ENCODE results near the gene PICALM.

The PICALM gene, protein sequence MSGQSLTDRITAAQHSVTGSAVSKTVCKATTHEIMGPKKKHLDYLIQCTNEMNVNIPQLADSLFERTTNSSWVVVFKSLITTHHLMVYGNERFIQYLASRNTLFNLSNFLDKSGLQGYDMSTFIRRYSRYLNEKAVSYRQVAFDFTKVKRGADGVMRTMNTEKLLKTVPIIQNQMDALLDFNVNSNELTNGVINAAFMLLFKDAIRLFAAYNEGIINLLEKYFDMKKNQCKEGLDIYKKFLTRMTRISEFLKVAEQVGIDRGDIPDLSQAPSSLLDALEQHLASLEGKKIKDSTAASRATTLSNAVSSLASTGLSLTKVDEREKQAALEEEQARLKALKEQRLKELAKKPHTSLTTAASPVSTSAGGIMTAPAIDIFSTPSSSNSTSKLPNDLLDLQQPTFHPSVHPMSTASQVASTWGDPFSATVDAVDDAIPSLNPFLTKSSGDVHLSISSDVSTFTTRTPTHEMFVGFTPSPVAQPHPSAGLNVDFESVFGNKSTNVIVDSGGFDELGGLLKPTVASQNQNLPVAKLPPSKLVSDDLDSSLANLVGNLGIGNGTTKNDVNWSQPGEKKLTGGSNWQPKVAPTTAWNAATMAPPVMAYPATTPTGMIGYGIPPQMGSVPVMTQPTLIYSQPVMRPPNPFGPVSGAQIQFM
- total RNA-seq = 142 to 161 (median 145) reads per million in 3 donors

DNA sequence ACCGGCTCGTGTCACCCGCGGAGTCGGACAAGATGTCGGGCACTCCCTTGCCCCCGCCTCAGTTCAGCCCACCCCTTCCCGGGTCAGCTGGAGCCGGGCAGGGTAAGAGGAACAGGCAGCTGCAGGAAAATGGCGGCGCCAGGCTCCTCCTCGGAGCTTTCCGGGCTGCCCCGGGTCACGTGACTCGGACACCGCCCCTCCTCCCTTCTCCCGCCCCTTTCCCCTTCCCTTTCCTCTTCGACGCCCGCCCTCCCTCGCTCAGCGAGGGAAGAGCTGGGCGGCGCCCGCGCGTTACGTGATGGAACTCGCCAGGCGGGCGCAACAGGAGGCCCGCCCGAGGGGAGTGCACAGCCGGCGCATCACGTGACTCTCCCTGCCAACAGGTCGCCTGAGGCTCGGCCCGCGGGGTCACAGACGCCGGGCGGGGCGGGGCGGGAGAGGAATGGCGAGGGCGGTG is at the start of gene PICALM:
PICALM (minus strand) TSS at position 134 of the 457 bp plus-strand sequence. CDS start 304 bp downstream, outside the sequence.
- H3K4me3 ChIP-seq (ENCODE audit: insufficient read depth, low read depth, low read length, poor library complexity, severe bottlenecking) = peak within 1 kb of the TSS; percentile 85
- no peaks in the 10 kb centered on the region for H3K27me3 ChIP-seq (replicated peaks; ENCODE audit: control insufficient read depth, insufficient read depth, low read length, poor library complexity, severe bottlenecking)
- peaks cover 4% of the 10 kb centered on the region for H3K4me1 ChIP-seq (ENCODE audit: control insufficient read depth, insufficient read depth, low read length, poor library complexity, severe bottlenecking)
- H3K9me3 ChIP-seq (ENCODE audit: control insufficient read depth, low read length) = no peaks in the 10 kb centered on the region
- DNase-seq = peak; percentile 92 to 96 (median 95)
- peak within 1 kb of the TSS; percentile 88 for H3K27ac ChIP-seq (ENCODE audit: insufficient read depth, low read length, poor library complexity, severe bottlenecking)
- H3K36me3 ChIP-seq (ENCODE audit: control insufficient read depth, insufficient read depth, low read length) = no peaks in the 10 kb centered on the region

DNA sequence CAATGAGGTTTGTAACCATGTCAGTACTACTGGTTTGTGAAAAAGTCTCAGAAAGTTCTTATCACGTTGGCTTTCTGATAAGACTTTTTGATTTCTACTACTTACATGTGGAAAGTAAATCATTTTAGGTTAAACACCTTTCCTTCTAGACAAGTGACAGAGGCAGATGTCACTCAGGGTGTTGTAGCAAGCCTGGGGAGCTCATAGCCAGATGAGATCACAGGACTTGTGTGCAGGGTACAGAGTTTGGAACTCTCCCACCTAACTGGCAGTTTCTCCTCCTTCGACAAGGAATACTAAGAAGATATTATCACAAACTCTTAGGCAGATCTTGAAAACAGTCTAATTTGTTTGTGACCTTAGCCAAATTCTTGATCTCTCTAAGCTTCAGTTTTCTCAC is 49.4 kb upstream of the PICALM start:
- DNase-seq = no peak

DNA sequence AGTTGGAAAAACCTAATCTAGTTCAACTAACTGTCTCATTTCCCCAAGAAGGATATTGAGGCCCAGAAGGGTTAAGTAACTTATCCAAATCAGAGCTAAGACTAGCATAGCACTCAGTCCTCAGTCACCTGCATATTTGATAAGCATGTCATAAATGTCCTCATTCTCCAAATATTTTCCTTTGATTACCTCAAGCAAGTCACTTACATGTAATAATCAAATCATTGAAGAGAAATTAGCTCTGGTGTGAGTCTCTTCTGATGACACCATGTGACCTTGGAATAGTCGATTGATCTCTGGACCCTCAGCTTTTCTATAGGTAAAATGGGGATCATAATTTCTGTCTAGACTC is 48.8 kb upstream of the PICALM start:
- peaks cover 4% of the 10 kb centered on the region for H3K4me1 ChIP-seq (ENCODE audit: control insufficient read depth, insufficient read depth, low read length, poor library complexity, severe bottlenecking)
- no peaks in the 10 kb centered on the region for H3K36me3 ChIP-seq (ENCODE audit: control insufficient read depth, insufficient read depth, low read length)
- no peaks in the 10 kb centered on the region for H3K9me3 ChIP-seq (ENCODE audit: control insufficient read depth, low read length)
- no peaks in the 10 kb centered on the region for H3K27me3 ChIP-seq (replicated peaks; ENCODE audit: control insufficient read depth, insufficient read depth, low read length, poor library complexity, severe bottlenecking)
- H3K4me3 ChIP-seq (ENCODE audit: insufficient read depth, low read depth, low read length, poor library complexity, severe bottlenecking) = no peak overlapping the region
- H3K27ac ChIP-seq (ENCODE audit: insufficient read depth, low read length, poor library complexity, severe bottlenecking) = no peak overlapping the region
- DNase-seq = no peak

More for the DNA sequence above, 49.4 kb upstream of the PICALM start:
- Histone ChIP-seq H3K9me3 (ENCODE audit: control insufficient read depth, low read length) (no peaks in the 10 kb centered on the region), H3K4me3 (ENCODE audit: insufficient read depth, low read depth, low read length, poor library complexity, severe bottlenecking) (no peak overlapping the region), H3K27ac (ENCODE audit: insufficient read depth, low read length, poor library complexity, severe bottlenecking) (no peak overlapping the region), H3K36me3 (ENCODE audit: control insufficient read depth, insufficient read depth, low read length) (no peaks in the 10 kb centered on the region), H3K27me3 (replicated peaks; ENCODE audit: control insufficient read depth, insufficient read depth, low read length, poor library complexity, severe bottlenecking) (no peaks in the 10 kb centered on the region), H3K4me1 (ENCODE audit: control insufficient read depth, insufficient read depth, low read length, poor library complexity, severe bottlenecking) (peaks cover 4% of the 10 kb centered on the region)

DNA sequence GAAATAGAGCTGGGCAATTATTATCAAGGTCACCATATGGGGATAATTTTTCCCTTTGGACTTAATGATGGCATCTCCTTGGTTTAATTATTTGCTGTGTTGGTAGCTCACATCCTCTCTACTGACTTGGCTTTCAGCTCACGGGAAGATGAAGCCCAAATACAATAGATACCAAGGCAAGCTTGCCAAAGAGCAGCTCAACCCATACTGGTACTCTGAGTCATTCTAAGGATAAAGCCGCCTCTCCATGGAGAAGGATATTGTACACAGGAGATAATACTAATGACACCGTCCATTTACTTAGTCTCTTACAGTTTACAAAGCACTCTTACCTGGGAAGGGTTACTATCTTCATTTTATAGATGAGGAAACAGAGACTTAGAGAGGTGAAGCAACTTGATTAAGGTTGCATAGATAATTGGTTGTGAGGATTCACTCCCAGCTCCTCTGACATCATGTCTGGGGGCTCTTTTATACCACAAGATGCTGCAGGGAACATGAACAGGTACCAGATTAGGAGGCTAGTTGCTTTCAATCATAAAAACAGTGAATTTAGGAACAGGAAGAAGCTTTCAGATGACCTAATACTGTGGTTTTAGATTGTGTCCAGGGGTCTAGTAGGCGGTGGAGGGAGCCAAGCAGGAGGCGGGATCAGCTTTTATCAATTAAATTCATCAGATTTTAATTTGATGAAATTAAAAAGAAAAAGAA is 48.3 kb upstream of the PICALM start:
- H3K36me3 ChIP-seq (ENCODE audit: control insufficient read depth, insufficient read depth, low read length) = no peaks in the 10 kb centered on the region
- H3K27ac ChIP-seq (ENCODE audit: insufficient read depth, low read length, poor library complexity, severe bottlenecking) = no peak overlapping the region
- H3K9me3 ChIP-seq (ENCODE audit: control insufficient read depth, low read length) = no peaks in the 10 kb centered on the region
- peaks cover 4% of the 10 kb centered on the region for H3K4me1 ChIP-seq (ENCODE audit: control insufficient read depth, insufficient read depth, low read length, poor library complexity, severe bottlenecking)
- no peak overlapping the region for H3K4me3 ChIP-seq (ENCODE audit: insufficient read depth, low read depth, low read length, poor library complexity, severe bottlenecking)
- no peak for DNase-seq
- no peaks in the 10 kb centered on the region for H3K27me3 ChIP-seq (replicated peaks; ENCODE audit: control insufficient read depth, insufficient read depth, low read length, poor library complexity, severe bottlenecking)

DNA sequence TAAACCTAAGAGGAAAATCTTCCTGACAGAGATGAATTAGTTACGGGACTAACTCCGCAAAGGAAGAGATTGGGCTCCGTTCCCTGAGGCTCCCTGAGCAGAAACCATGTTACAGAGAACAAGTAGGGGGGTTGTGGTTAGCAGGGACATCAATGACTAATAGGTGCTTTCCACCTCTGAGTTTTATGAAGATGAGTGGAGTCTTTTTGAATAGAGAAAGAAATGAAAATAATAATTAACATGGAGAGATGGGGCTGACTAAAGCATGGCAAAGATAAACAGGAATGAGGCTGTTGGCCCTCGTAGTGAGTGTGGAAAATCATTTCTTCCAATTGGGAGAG is 47.5 kb upstream of the PICALM start:
- no peak overlapping the region for H3K27ac ChIP-seq (ENCODE audit: insufficient read depth, low read length, poor library complexity, severe bottlenecking)
- peak; percentile 2 to 13 (median 10) for DNase-seq
- H3K9me3 ChIP-seq (ENCODE audit: control insufficient read depth, low read length) = no peaks in the 10 kb centered on the region
- no peak overlapping the region for H3K4me3 ChIP-seq (ENCODE audit: insufficient read depth, low read depth, low read length, poor library complexity, severe bottlenecking)
- H3K4me1 ChIP-seq (ENCODE audit: control insufficient read depth, insufficient read depth, low read length, poor library complexity, severe bottlenecking) = peaks cover 4% of the 10 kb centered on the region
- H3K36me3 ChIP-seq (ENCODE audit: control insufficient read depth, insufficient read depth, low read length) = no peaks in the 10 kb centered on the region
- H3K27me3 ChIP-seq (replicated peaks; ENCODE audit: control insufficient read depth, insufficient read depth, low read length, poor library complexity, severe bottlenecking) = no peaks in the 10 kb centered on the region

DNA sequence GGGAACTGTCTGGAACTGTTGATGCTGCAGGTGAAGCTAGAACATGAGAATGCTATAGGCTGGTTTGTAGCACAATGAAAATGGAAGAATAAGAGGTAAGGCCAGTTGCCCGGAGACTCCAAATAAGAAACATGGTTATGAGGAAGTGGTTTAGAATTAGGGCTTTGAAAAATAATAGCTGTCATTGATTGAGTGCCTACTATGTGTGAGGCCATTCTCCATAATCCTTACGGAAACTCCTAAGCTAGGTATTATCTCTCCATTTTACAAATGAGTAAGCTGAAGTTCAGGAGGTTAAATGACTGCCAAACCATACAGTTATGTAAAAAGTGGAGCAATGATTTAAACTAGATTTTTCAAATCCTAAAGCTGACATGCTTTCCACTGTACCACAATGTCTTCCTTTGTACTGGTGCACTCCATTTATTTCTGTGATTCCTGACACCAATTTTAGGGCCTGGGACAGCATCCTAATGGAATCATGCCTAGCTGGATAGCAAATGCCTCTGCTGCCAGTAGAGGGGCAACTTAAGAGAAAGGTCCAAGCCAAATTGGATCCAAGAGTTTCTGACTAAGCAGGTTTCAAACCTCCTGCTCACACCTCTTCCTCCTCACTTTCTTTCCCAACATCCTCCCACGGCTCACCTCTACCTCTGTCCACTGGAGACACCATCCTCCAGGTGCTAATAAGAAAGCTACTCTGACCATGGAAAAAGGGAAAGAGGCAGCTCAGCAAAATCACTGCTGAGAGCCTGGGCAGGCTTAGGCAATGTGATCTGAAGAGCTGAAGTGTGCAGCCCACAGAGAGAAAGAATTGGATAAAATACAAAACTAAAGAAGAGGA is 46.9 kb upstream of the PICALM start:
- H3K36me3 ChIP-seq (ENCODE audit: control insufficient read depth, insufficient read depth, low read length) = no peaks in the 10 kb centered on the region
- H3K9me3 ChIP-seq (ENCODE audit: control insufficient read depth, low read length) = no peaks in the 10 kb centered on the region
- DNase-seq = no peak
- H3K4me3 ChIP-seq (ENCODE audit: insufficient read depth, low read depth, low read length, poor library complexity, severe bottlenecking) = no peak overlapping the region
- H3K27ac ChIP-seq (ENCODE audit: insufficient read depth, low read length, poor library complexity, severe bottlenecking) = no peak overlapping the region
- peaks cover 4% of the 10 kb centered on the region for H3K4me1 ChIP-seq (ENCODE audit: control insufficient read depth, insufficient read depth, low read length, poor library complexity, severe bottlenecking)
- no peaks in the 10 kb centered on the region for H3K27me3 ChIP-seq (replicated peaks; ENCODE audit: control insufficient read depth, insufficient read depth, low read length, poor library complexity, severe bottlenecking)

DNA sequence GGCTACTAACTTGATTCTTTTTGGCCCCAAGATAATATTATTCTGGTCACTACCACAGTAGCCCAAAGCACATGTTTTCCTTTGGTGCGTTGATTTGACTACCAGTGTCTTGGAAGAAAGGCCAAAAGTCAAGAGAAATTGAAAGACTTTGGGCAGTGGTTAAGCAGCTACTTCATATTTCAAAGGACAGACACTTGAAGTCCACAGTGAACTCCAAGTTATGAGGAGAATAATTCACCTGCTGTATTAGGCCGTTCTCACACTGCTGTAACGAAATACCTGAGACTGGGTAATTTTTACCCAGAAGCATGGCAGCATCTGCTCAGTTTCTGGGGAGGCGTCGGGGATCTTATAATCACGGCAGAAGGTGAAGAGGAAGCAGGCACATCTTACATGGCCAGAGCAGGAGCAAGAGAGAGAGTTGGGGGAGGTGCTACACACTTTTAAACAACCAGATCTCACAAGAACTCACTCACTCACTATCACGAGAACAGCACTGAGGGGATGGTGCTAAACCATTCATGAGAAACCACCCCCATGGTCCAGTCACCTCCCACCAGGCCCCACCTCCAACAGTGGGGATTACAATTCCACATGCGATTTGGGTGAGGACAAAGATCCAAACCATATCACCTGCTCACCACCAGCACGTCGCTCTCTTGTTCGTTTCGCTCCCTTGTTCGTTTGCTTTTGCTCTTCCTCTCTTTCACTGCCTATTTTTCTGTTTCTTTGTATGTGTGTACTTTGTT is 40.2 kb upstream of the PICALM start:
- DNase-seq = no peak
- H3K9me3 ChIP-seq (ENCODE audit: control insufficient read depth, low read length) = no peaks in the 10 kb centered on the region
- no peaks in the 10 kb centered on the region for H3K36me3 ChIP-seq (ENCODE audit: control insufficient read depth, insufficient read depth, low read length)
- H3K4me1 ChIP-seq (ENCODE audit: control insufficient read depth, insufficient read depth, low read length, poor library complexity, severe bottlenecking) = no peaks in the 10 kb centered on the region
- no peak overlapping the region for H3K27ac ChIP-seq (ENCODE audit: insufficient read depth, low read length, poor library complexity, severe bottlenecking)
- H3K27me3 ChIP-seq (replicated peaks; ENCODE audit: control insufficient read depth, insufficient read depth, low read length, poor library complexity, severe bottlenecking) = no peaks in the 10 kb centered on the region
- no peak overlapping the region for H3K4me3 ChIP-seq (ENCODE audit: insufficient read depth, low read depth, low read length, poor library complexity, severe bottlenecking)

DNA sequence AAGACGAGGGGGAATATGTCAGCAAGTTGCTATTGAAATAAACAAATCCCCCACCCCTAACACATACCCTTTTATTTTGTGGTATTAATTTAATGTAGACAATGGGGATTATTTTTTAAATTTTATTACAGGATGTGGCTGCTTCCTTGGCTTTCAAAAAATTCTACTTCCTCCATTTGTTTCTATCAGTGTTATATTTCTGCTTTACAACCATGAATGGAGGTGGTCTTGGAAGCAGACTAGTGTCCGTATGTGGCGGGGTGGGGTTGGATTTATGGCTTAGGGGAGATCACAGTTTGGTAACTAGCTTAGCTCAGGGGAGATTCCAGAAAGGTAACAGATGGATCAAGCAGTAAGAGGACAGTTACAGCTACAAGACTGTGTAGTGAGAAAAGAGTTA is 39.3 kb upstream of the PICALM start:
- H3K27ac ChIP-seq (ENCODE audit: insufficient read depth, low read length, poor library complexity, severe bottlenecking) = no peak overlapping the region
- H3K36me3 ChIP-seq (ENCODE audit: control insufficient read depth, insufficient read depth, low read length) = no peaks in the 10 kb centered on the region
- H3K4me1 ChIP-seq (ENCODE audit: control insufficient read depth, insufficient read depth, low read length, poor library complexity, severe bottlenecking) = no peaks in the 10 kb centered on the region
- no peak for DNase-seq
- no peak overlapping the region for H3K4me3 ChIP-seq (ENCODE audit: insufficient read depth, low read depth, low read length, poor library complexity, severe bottlenecking)
- H3K9me3 ChIP-seq (ENCODE audit: control insufficient read depth, low read length) = no peaks in the 10 kb centered on the region
- H3K27me3 ChIP-seq (replicated peaks; ENCODE audit: control insufficient read depth, insufficient read depth, low read length, poor library complexity, severe bottlenecking) = no peaks in the 10 kb centered on the region

DNA sequence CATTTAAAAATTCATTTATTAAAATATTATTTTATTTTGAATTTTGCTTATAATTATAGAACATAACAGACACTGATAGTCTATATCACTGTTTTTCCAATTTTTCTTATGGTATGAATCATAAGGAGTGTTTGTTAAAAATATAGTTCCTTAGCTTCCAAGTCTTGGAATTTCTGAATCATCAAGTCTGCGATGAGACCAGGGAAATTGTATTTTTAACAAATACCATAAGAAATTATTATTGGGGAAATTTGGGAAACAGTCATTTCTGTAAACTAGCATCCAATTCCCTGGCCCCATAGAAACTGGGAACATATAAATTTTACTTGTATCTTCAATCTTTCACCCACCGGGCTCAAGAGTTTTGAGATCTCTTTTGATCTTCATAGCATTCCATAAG is 38.0 kb upstream of the PICALM start:
- Histone ChIP-seq H3K36me3 (ENCODE audit: control insufficient read depth, insufficient read depth, low read length) (no peaks in the 10 kb centered on the region), H3K4me3 (ENCODE audit: insufficient read depth, low read depth, low read length, poor library complexity, severe bottlenecking) (no peak overlapping the region), H3K27me3 (replicated peaks; ENCODE audit: control insufficient read depth, insufficient read depth, low read length, poor library complexity, severe bottlenecking) (no peaks in the 10 kb centered on the region), H3K4me1 (ENCODE audit: control insufficient read depth, insufficient read depth, low read length, poor library complexity, severe bottlenecking) (no peaks in the 10 kb centered on the region), H3K9me3 (ENCODE audit: control insufficient read depth, low read length) (no peaks in the 10 kb centered on the region), H3K27ac (ENCODE audit: insufficient read depth, low read length, poor library complexity, severe bottlenecking) (no peak overlapping the region)
- no peak for DNase-seq
